K562 (cell line): ENCODE data around the gene ZBTB8A. TPM values are rescaled to one million over a fixed set of nuclear protein-coding genes. Genes with fewer than 3 reads are reported as not detected.

Source experiments
- ATAC-seq: fragments of 200-7000 bp; cut with Tn5 transposase; 3 replicates; pipeline ENCODE4 v1.9.1; 2020; ENCODE audit warnings: moderate library complexity
- BruUV-seq: library from RNA; stranded (reverse); fragments of 400-500 nt; replicated peaks from 2 replicates; lab custom pipeline; 2021; lab: Mats Ljungman, UMichigan
- CTCF ChIA-PET: fragments of 300-600 bp; formaldehyde crosslinking; extraction: SDS; loops from one replicate; lab custom pipeline; 2021; ENCODE audit warnings: low intra/inter-chr PET ratio; lab: Yijun Ruan, JAX
- POLR2A ChIA-PET: fragments of 300-600, 350-650 bp; sonication (Branson Sonifier 250); formaldehyde crosslinking; extraction: SDS; loops from one replicate; lab custom pipeline; 2021; ENCODE audit warnings: antibody characterized with exemption, inconsistent platforms; lab: Yijun Ruan, JAX
- DNase-seq, 4 experiments: peaks; one replicate each; pipeline versions ENCODE4 v3.0.0 to v3.0.0-alpha.2; 2011 to 2018; ENCODE audit warnings: low spot score in 3 of 4, mixed read lengths in 3 of 4; ENCODE audit errors: extremely low read depth in 1 of 4
- FAIRE-seq: peaks from 2 replicates; lab custom pipeline; 2011; peaks lifted over from hg19 to GRCh38; lab: Jason Lieb, UNC
- H2AFZ ChIP-seq: 2 replicates; pipeline ENCODE4 v1.6.0; 2011; ENCODE audit warnings: low read depth, low read length, control low read depth, inconsistent platforms
- H3K27ac ChIP-seq: fragments of 200-600 bp; 3 replicates; pipeline ENCODE4 v1.8.0; 2011; ENCODE audit warnings: low read depth, mild to moderate bottlenecking, control low read depth, inconsistent platforms, low read length, moderate library complexity, mixed read lengths; ENCODE audit errors: extremely low read depth
- H3K27me3 ChIP-seq, 2 experiments: fragments of 300-600 bp in 1 of 2; 2 replicates in 1 of 2; 3 replicates in 1 of 2; pipeline versions ENCODE4 v1.6.0 to v1.8.0; 2011; ENCODE audit warnings: inconsistent platforms in 2 of 2, low read length in 2 of 2, mild to moderate bottlenecking in 1 of 2, mixed read lengths in 1 of 2, moderate library complexity in 1 of 2; ENCODE audit not compliant: control insufficient read depth in 2 of 2, insufficient read depth in 2 of 2
- H3K36me3 ChIP-seq: fragments of 300-600 bp; 3 replicates; pipeline ENCODE4 v1.8.0; 2011; ENCODE audit warnings: mild to moderate bottlenecking, low read length, inconsistent platforms; ENCODE audit not compliant: control insufficient read depth, insufficient read depth
- H3K4me1 ChIP-seq, 2 experiments: fragments of 200-600 bp in 1 of 2; replicated peaks in 1 of 2; 2 replicates in 1 of 2; 3 replicates in 1 of 2; pipeline versions ENCODE4 v1.5.1 to v1.8.0; 2011; ENCODE audit warnings: inconsistent platforms in 2 of 2, low read length in 2 of 2, mild to moderate bottlenecking in 1 of 2, mixed read lengths in 1 of 2, moderate library complexity in 1 of 2; ENCODE audit not compliant: control insufficient read depth in 2 of 2, insufficient read depth in 2 of 2
- H3K4me2 ChIP-seq: 2 replicates; pipeline ENCODE4 v1.6.1; 2011; ENCODE audit warnings: low read length, control low read depth, inconsistent platforms, mixed read lengths; ENCODE audit not compliant: insufficient read depth
- H3K4me3 ChIP-seq: fragments of 200-600 bp; sonication (generic), shearing (Covaris generic); 2 replicates; pipeline ENCODE4 v1.5.1; 2016; ENCODE audit warnings: control low read depth, inconsistent platforms
- H3K79me2 ChIP-seq: fragments of 200-600 bp; 3 replicates; pipeline ENCODE4 v1.8.0; 2011; ENCODE audit warnings: low read length, inconsistent platforms; ENCODE audit not compliant: control insufficient read depth, insufficient read depth
- H3K9ac ChIP-seq, 2 experiments: 2 replicates each; pipeline versions ENCODE4 v1.6.0 to v1.6.1; 2011; ENCODE audit warnings: low read depth in 2 of 2, low read length in 2 of 2, control low read depth in 1 of 2, inconsistent platforms in 1 of 2, mild to moderate bottlenecking in 1 of 2, mixed read lengths in 1 of 2; ENCODE audit not compliant: insufficient read depth in 1 of 2
- H3K9me1 ChIP-seq: one replicate; pipeline ENCODE4 v1.6.0; 2011; ENCODE audit warnings: inconsistent platforms, mild to moderate bottlenecking, low read length, moderate library complexity; ENCODE audit not compliant: control insufficient read depth, insufficient read depth
- H3K9me3 ChIP-seq: replicated peaks from 2 replicates; pipeline ENCODE4 v1.5.1; 2011; ENCODE audit warnings: low read depth, low read length, inconsistent platforms; ENCODE audit not compliant: control insufficient read depth, insufficient read depth
- H4K20me1 ChIP-seq: replicated peaks from 2 replicates; pipeline ENCODE4 v1.6.1; 2011; ENCODE audit warnings: low read length, inconsistent platforms, mixed read lengths; ENCODE audit not compliant: control insufficient read depth, insufficient read depth
- AFF4 ChIP-seq: sonication (generic); formaldehyde crosslinking; IDR thresholded peaks from 2 replicates; pipeline ENCODE4 v1.8.0; 2023; ENCODE audit warnings: mild to moderate bottlenecking, missing genetic modification reagents
- DDX20 ChIP-seq: fragments of 450-650 bp; IDR thresholded peaks from 2 replicates; pipeline ENCODE4 v1.6.1; 2016; ENCODE audit warnings: missing genetic modification characterization, low read depth, mild to moderate bottlenecking, missing compliant biosample characterization, moderate library complexity
- DIDO1 ChIP-seq: fragments of 450-650 bp; IDR thresholded peaks from 2 replicates; pipeline ENCODE4 v1.6.1; 2016; ENCODE audit warnings: low read depth, missing biosample characterization, missing genetic modification characterization
- SMAD1 ChIP-seq: fragments of 150-350 bp; IDR thresholded peaks from 2 replicates; pipeline ENCODE4 v1.6.1; 2014; ENCODE audit warnings: low read length, low read depth; ENCODE audit not compliant: partially characterized antibody
- ZNF124 ChIP-seq: sonication (generic); formaldehyde crosslinking; IDR thresholded peaks from 2 replicates; pipeline ENCODE4 v1.8.1; 2022; ENCODE audit warnings: missing genetic modification reagents
- WGBS: fragments of 100-300 bp; shearing (Covaris generic); methylation state at CpG from one replicate; pipeline ENCODE4 v1.1.6; 2016; ENCODE audit warnings: low coverage, mixed read lengths; ENCODE audit not compliant: insufficient coverage; ENCODE audit errors: missing lambda C conversion rate; 5-methylcytosine and 5-hydroxymethylcytosine counted together
- in situ Hi-C: fragments of 300-500 bp; cut with MboI; formaldehyde crosslinking; loops from 4 replicates; pipeline ENCODE4 v1.15.0; 2018; ENCODE audit warnings: inconsistent platforms, mixed read lengths
- intact Hi-C: fragments of 100-400 bp; cut with micrococcal nuclease; formaldehyde crosslinking; loops from 2 replicates; pipeline ENCODE4 v1.14.2; 2022
- polyA plus RNA-seq, 8 experiments: library from polyadenylated mRNA; depleted of rRNA in 4 of 8; stranded (reverse) in 5 of 8; unstranded in 3 of 8; fragments of >200 nt; fragmentation: Nextera tagmentation in 2 of 8; fragmentation: Illumina TruSeq in 1 of 8; extraction: Ambion mirVana in 2 of 8; extraction: Trizol in 1 of 8; gene quantifications; 2 replicates each; pipeline versions ENCODE4 v1.2.1 to v1.2.3, GENCODE V29; 2011 to 2014; ENCODE audit warnings: inconsistent platforms in 1 of 8, missing spikeins in 1 of 8
- total RNA-seq, 7 experiments: library from RNA; depleted of rRNA in 6 of 7; stranded (reverse); fragments of >200 nt in 6 of 7; fragmentation: Illumina TruSeq in 2 of 7; extraction: Trizol in 2 of 7; gene quantifications; 2 replicates each; pipeline versions ENCODE4 v1.2.1 to v1.2.3, GENCODE V29; 2011 to 2021; ENCODE audit warnings: low replicate concordance in 1 of 7
- TF ChIP-seq, protein P1 (sequence below): fragments of 250-450 bp; sonication (Bioruptor Pico); IDR thresholded peaks from 2 replicates; pipeline ENCODE4 v1.8.0; 2022; ENCODE audit warnings: inconsistent platforms

The ZBTB8A gene
- total and polyA plus RNA-seq, 9 of the 15 experiments (the other 6 are each of a cell fraction or from before 2014, with no cell fraction given) = 0.01 to 0.64 (median 0.09) TPM

GRCh38 chr1:32613472-32613871 is 74.2 kb downstream of the ZBTB8A start:
- WGBS = 29% methylated on average over 5 of the region's 5 CpGs
- BruUV-seq = no TSS peak
- H3K36me3 ChIP-seq = no peaks in the 10 kb centered on the region
- ChIA-PET CTCF (no interaction called here), POLR2A (interaction anchor here (1.2 to 1.6 kb wide), 2 partner anchors 9 to 22 kb away, joined by 3 to 5 read pairs; no protein-coding TSS in a partner anchor)
- DNase-seq = no peak
- no peak overlapping the region for H3K4me2 ChIP-seq
- H3K9me1 ChIP-seq = no peaks in the 10 kb centered on the region
- peaks cover 4 to 11% of the 10 kb centered on the region in 2 experiments; a peak in 3 of 5 replicates for H3K4me1 ChIP-seq
- TF ChIP-seq, protein P1, sequence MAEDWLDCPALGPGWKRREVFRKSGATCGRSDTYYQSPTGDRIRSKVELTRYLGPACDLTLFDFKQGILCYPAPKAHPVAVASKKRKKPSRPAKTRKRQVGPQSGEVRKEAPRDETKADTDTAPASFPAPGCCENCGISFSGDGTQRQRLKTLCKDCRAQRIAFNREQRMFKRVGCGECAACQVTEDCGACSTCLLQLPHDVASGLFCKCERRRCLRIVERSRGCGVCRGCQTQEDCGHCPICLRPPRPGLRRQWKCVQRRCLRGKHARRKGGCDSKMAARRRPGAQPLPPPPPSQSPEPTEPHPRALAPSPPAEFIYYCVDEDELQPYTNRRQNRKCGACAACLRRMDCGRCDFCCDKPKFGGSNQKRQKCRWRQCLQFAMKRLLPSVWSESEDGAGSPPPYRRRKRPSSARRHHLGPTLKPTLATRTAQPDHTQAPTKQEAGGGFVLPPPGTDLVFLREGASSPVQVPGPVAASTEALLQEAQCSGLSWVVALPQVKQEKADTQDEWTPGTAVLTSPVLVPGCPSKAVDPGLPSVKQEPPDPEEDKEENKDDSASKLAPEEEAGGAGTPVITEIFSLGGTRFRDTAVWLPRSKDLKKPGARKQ (CRISPR knock-in tag) = no peak
- TF ChIP-seq DIDO1 (tag) = no peak
- TF ChIP-seq AFF4 = no peak
- no peak for TF ChIP-seq ZNF124 (CRISPR knock-in tag)
- TF ChIP-seq DDX20 (tag) = no peak
- TF ChIP-seq SMAD1 = no peak
- TF ChIP-seq, all 486 proteins: peak for 0
- Histone ChIP-seq H3K27me3 (no peaks in the 10 kb centered on the region), H2AFZ (no peak overlapping the region), H3K79me2 (no peaks in the 10 kb centered on the region), H3K27ac (no peak overlapping the region), H3K9ac (no peak overlapping the region), H3K4me3 (no peak overlapping the region), H4K20me1 (no peaks in the 10 kb centered on the region), H3K9me3 (no peaks in the 10 kb centered on the region)
- intact Hi-C loops (no loop called here), in situ Hi-C loops (no loop called here)
- no peak for FAIRE-seq
- ATAC-seq = no peak
